HG02610 (cell line): ENCODE measurements around the gene RECK.
"Not testable (repeated sequence)": the region's sequence is repeated elsewhere in the genome, so short reads cannot be mapped to it uniquely, and the experiment has no call there.

ENCODE experiments used
- ATAC-seq: cut with Tn5 transposase; IDR thresholded peaks from one replicate; pipeline ENCODE4 v1.9.1; 2021; ENCODE audit warnings: mild to moderate bottlenecking, moderate library complexity; ENCODE audit not compliant: unreplicated experiment

Gene RECK

DNA sequence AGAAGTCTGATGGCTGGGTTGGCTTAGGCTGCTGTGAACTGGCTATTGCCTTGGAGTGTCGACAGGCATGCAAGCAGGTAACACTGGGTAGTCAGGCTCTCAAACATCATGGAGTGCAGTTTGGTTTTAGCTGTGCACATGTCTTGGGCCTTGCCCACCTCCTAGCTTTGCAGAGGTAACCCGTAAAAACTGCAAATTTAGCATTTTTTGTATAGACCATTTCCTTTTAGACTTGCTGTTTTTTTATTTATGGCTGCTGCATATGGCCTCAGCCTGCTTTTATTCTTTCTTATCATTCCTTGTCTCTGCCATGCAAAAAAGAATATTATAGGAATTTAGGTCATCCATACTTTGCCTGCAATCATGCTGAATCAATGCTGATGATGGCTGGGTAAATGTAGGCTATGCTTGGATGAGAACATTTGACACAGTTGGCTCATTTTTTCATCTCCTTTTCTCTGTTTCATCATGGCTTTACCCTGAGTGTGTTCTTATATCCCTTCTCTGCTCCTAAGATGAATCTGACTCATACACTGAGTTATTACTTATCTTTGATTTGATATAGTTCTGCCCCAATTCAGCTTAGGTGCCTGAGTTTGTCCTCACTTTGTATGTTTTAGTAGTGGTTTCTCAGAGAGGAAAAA, 27.2 kb downstream of the RECK start:
- ATAC-seq: no peak

DNA sequence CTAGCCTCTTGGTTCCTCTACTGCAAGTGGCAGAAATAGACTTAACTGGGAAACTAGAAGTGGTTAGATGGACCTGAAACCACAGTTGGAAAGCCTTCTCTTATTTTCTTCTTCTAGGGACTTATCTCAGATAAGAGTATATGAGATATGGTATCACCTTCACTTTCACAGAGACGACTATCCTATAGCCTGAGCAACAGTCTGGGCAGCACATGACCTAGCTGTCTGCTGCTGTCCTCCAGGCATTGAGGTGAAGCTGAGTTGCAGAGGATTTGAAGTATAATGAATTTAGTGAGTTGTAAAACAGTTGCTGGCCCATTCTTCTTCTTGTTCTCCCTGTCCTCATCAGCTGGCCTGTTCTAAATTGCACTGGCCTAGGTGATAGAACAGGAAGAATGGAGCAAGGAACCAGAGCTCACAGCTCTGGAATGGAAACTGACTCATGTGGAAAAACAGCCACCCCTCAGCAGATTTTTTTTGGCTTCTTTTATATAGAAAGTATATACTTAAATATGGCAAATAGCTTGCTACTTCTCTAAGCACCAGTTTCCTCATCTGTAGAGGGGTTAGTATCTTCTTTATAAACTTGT, 27.8 kb downstream of the RECK start:
- ATAC-seq: no peak

DNA sequence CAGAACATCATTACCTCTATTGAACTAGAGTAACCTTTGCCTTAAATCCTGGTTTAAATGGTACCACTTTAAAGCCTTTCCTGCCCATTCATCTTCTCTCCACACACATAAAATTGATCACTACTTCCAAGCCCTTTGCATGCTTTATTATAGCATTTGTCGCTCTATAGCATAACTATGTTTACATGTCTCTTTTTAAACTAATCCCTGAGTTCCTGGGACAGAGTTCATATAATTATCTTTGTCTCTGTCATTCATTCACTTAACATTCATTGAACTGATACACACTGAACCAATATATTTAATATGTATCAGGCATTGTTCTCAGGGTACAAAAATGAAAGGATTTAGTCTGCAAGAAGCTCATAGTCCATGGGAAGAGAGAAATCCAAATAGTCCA, 37.3 kb downstream of the RECK start:
- no peak for ATAC-seq

DNA sequence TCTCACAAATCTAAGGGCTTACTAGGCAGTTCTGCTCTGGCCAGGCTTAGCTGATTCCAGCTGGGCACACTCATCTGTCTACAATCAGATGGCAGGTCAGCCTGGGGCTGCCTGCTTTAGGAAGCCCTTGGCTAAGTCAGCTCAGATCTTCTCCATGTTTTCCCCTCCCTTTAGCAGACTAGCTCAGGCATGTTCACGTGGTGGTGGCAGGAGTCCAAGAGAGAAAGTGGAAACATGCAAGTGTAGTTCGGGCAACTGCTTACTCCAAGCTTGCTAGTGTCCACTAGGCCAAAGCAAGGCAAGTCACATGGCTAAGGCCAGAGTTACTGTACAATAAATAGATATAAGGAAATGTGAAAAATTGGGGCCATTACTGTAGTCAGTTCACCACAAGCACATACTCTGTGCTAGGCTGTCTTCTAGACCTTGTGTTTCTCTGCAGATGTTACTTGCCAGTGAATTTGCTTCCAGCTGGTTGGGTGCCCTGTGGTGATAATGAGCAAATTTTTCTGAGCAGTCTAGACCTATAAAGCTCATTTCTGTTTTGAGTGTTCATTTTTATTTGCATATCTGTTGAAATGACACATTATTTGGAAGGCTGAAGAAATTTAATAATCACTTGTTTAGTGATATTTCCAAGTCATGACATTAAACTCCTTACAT, 38.3 kb downstream of the RECK start:
- ATAC-seq: no peak

DNA sequence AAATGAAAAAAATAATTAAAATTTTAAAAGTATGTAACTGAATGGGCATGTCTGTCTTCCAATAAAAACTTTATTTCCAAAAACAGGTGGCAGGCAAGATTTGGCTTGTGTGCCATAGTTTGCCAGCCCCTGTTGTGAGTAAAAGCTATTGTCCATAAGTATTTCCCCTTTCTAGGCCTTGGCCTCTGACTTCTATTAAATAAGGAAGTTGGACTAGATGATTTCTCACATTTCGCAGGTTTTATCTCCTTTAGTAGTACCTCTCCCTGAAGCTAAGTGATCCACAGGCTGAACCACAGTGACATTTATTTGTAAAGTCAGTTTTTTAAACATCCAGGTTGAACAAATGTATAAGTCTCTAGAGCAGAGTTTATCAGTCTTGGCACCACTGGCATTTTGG, 41.3 kb downstream of the RECK start:
- ATAC-seq: no peak

DNA sequence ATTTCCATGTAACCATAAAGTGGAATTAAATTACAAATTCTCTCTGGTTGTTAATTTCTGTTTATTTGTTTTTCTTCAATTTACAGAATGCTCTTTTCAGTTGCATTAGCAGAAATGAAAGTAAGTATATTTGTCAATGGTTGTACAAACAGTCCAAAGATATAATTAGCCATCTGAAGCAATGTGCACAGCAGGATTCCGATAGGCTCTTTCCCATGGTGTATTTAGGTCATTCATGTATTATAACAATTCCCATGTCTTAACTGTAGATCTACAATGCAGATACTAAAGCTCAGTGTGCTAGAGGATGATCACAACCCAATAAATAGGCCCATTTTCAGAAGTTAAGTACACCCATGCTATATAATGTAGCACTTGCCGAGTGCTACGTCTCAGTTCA, 43.8 kb downstream of the RECK start:
- no peak for ATAC-seq

DNA sequence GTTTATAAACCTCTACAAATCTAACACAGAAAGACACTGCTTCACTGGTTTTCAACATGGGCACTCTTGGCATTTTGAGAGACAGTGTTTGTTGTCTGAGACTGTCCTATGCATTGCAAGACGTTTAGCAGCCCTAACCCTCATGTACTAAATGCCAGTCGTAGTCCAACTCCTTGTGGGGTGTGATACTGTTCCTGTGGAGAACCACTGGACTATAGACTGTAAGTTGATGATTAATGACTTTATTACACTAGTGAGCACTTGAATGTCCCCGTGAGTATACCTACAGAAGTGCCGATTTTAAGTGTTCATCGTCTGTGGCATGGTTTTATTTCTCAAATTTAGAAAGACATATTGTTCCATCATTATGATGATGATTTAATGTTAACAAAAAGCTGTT, 46.2 kb downstream of the RECK start:
- no peak for ATAC-seq

DNA sequence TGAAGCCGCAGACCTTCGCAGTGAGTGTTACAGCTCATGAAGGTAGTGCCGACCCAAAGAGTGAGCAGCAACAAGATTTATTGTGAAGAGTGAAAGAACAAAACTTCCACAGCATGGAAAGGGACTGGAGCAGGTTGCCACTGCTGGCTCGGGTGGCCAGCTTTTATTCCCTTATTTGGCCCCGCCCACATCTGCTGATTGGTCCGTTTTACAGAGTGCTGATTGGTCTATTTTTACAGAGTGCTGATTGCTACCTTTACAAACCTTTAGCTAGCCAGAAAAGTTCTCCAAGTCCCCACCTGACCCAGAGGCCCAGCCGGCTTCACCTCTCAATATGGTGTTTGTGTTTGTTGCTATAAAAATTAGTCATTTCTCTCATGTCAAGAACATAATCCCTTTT, 49.7 kb downstream of the RECK start:
- ATAC-seq: no peak

DNA sequence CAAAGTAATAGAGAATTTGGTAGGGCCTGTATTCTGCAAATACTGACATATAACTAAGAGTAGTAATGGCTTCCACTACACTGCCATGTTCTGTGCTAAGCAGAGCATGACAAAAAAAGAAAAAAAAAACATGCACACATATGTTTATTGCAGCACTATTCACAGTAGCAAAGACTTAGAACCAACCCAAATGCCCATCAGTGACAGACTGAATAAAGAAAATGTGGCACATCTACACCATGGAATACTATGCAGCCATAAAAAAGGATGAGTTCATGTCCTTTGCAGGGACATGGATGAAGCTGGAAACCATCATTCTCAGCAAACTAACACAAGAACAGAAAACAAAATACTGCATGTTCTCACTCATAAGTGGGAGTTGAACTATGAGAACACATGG, 50.3 kb downstream of the RECK start:
- ATAC-seq: not testable (repeated sequence)

DNA sequence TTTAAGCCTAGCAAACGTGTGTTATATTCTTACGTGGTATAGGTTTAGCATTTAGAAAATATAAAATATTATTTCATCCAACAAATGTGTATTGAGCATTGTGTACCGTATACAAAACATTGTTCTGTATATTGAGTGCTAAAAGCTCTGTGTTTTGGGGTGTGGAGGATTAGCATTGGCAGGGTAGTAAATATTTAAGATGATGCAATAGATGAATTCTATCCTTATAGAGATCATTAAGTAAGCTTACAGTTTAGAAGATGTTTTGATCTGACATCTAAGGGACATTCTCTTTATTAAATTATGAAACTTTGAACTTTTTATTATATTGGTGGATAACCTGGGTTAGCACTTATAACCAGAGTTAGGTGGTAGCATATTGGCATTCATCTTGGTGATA, 51.3 kb downstream of the RECK start:
- no peak for ATAC-seq

DNA sequence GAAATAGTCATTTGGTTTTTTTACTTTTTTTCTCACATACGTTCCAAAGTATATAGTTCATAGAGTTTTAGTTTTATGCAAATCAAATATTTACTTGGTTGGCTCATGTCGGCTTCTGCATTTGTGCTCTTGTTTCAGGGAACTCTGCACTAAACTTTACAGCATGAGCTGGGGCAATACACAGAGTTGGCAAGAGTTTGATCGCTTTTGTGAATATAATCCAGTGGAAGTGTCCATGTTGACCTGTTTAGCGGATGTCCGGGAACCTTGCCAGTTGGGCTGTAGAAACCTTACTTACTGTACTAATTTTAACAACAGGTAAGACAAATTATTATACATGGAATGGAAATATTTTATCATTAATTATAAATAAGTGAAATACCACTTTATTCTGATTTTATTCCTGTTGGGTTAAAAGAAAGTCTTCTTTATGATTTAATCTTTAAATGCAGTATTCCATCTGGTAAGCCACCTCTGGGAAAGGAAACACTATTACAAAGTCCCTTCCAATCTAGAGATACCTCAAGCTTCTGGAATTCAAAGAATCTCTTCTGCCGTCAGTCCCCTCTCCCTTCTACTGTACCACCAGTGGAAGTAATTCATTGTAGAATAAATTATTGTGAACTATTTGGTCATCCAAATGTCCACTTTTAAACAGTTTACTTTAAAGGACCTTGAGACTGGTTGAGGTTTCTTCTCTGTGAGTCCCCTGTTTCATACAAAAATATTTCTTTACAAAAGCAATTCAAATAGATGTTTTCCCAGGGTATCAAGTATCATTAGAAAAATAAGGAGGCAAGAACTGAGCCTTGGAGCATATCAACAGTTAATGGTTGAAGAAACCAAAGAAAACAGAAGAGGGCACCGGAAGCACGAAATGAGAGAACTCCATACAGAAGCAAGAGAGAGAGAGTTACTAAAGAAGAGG, 54.6 kb downstream of the RECK start:
- ATAC-seq: no peak

DNA sequence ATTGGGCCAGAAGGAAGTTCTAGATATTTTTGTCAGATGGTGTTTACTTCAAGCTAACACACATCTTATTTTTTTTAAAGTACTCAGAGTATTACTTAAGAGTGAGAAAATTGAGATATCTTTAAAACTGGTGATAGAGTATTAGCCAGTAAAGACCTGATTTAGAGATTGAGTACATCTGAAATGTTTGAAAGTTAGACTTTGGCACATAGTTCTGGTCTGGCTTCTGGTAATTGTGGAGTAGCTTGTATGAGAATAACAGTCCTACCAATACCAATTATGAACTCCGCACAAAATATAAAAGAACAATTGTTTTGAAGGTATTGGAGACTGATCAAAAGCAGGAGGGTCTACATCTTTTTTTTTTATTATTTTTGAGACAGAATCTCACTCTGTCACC, 55.3 kb downstream of the RECK start:
- no peak for ATAC-seq

DNA sequence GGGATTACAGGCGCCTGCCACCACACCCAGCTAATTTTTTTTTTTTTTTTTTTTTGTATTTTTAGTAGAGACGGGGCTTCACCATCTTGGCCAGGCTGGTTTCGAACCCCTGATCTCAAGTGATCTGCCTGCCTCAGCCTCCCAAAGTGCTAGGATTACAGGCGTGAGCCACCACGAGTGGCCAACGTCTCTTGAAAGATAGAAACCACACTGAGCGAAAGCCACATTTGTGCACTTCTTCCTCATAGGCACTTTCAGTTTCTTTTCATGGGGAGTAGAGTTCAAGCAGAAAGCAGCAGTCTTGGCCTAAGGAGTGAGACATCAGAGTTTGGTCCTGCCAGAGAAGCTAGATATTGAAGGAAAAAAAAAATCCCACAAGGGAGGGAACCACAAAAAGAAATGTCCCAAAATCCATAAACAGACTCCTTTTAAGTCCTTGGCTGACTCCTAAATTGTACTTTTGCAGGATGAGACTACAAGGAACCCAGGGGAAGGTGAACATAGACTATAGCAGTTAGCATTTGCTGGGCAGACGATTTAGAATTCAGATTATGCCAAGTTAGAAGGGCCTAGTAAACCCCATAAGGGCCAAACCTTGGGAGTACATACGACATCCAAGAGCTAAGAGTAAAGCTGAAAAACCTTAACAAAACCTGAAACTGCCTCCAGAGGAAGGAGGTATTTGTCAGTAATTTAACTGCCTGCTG, 55.9 kb downstream of the RECK start:
- peak; percentile 87 for ATAC-seq

DNA sequence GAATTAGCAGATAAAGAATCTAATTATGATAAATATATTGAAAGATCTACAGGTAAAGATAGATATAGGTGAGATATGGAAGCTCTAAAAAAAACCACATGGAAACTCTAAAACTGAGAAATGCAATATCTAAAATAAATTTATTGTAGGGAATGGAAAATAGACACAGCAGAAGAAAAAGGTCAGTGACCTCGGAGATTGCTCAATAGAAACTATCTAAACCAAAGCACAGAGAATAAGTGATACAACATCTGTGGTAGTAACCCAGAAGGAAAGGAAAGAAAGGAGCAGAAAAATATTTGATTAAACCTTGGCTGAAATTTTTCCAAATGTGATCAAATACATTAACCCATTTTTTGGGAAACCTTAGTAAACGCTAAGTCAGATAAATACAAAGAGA, 56.7 kb downstream of the RECK start:
- ATAC-seq: no peak

DNA sequence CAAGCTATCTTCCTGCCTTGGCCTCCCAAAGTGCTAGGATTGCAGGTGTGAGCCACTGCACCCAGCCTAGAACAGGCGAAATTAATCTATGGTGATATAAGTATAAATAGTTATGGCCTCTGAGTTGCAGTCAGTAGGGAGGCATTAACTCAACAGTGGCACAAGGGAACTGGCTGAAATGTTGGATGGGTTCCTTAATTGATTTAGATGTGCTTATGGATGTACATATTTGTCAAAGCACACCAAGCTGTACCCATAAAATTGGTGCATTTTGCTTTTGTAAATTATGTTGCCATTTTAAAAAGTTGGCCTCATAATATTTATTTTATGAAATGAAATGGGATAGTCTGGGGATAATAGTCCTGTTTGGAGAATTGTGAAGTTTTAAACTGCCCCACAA, 63.0 kb downstream of the RECK start:
- ATAC-seq: no peak

DNA sequence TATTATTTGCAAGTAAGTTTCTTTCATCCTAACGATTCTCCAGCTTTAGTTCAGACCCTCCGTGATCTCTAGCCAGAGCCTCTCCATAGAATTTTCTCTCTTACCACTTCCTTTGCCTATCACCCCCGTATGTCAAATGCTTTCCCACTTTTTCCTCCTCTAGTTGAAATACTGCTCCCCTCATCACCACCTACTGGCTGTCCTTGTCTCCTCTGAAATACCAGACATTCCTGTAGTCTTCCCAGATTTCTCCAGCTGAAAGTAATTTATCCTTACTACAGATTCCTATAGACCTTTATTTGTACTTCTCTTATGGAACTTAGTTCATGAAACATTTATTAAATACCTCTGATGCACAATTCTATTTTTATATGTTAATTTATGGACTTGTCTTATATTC, 63.8 kb downstream of the RECK start:
- ATAC-seq: no peak

DNA sequence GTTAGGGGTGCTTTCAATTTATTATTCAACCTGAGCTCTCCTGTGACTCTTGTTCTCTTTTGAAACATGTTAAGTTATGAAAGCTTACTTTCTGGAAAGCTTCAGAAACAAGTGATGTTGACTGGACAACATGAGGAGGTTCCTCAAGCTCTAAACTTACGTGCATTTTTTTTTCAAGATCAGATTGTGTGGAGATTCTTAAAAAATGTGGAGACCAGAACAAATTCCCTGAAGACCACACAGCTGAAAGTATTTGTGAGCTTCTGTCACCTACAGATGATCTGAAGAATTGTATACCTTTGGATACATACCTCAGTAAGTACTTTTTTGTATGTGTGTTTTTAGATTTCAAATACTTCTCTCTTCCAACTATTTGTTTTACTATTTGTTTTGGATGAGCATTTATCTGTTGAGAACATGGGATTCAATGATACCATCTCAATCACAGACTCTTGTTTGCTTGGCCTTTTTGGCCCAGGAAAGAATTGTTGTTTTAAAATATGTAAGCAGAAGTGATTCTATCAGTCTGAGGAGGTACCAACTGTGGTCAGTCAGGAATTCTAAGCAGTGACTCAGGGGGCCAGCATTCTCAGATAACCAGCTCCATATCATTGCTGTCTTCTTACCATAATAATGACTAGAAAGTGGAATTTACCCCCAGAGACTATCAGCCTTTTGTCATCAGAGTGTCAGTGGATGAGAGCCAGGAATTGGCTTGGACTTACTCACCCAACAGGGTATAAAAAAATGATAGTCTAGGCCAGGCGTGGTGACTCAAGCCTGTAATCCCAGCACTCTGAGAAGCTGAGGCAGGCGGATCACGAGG, 65.4 kb downstream of the RECK start:
- no peak for ATAC-seq

DNA sequence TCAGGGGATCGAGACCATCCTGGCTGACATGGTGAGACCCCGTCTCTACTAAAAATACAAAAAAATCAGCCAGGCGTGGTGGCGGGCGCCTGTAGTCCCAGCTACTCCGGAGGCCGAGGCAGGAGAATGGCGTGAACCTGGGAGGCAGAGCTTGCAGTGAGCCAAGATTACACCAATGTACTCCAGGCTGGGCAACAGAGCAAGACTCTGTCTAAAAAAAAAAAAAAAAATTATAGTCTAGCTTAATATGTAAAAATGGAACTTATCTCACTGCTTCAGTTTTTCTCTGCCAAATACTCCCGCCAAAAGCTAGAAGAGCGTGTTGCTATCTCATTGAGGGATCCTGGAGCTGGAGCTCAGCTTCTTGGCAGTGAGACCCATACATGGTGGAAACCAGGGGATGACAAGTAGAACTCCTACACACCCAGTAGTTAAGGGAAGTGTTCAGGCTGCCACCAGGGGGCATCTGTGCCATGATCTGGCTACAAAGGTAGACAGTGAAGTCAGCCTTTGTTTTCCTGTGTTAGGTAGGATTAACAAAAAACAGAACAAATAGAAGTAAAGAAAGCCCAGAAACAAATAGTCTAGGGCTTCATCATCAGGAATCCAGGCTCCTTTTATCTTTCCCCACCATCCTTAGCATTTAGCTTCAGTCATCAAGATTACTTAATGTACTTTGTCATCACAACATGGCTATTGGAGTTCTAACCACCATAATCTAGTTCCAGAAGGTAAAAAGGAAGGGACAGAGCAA, 66.2 kb downstream of the RECK start:
- peak; percentile 72 for ATAC-seq

DNA sequence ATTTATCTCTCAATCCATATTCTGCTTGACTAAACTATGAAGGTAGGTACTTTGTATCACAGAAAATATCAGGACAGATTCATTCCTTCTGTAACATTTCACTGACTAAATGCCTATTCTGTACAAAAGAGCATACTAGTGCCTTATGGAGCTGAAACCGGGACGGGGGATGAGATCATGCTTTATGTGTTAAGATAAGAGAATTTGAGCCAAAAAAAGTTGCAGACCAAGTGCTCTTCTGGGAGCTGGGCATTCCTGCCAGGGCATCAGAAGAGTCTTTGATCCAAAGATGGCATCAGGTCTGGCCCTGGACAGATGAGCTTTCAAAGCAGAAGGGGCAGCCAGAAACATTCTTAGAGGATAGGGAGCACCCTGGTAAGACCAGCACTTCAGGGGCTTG, 72.4 kb downstream of the RECK start:
- ATAC-seq: no peak
